CD14-positive monocyte (primary cell): ENCODE data around the gene EPHA10. TPM values are rescaled to one million over a fixed set of nuclear protein-coding genes. Genes with fewer than 3 reads are reported as not detected.
A peak's percentile ranks its signal among the peaks of the same experiment; 100 is the strongest.

Source experiments
- DNase-seq, 3 donors: peaks; one replicate each; pipeline ENCODE4 v3.0.0-alpha.2; 2011 to 2022
- H2AFZ ChIP-seq: 2 replicates; pipeline ENCODE4 v1.6.0; 2012; ENCODE audit warnings: mild to moderate bottlenecking, low read depth, low read length, inconsistent platforms; ENCODE audit not compliant: insufficient read depth, poor library complexity, severe bottlenecking
- H3K27ac ChIP-seq, 2 donors: 1 replicate in 1 of 2; 2 replicates in 1 of 2; pipeline ENCODE4 v1.5.1; 2012 to 2013; ENCODE audit warnings: low read length in 2 of 2, control low read depth in 1 of 2, inconsistent platforms in 1 of 2, low read depth in 1 of 2, mild to moderate bottlenecking in 1 of 2
- H3K27me3 ChIP-seq, 2 donors: one replicate each; pipeline versions ENCODE4 v1.6.0 to v1.6.1; 2011 to 2013; ENCODE audit warnings: low read length in 2 of 2; ENCODE audit not compliant: control insufficient read depth in 2 of 2, insufficient read depth in 2 of 2
- H3K36me3 ChIP-seq, 2 donors: replicated peaks in 1 of 2; 1 replicate in 1 of 2; 2 replicates in 1 of 2; pipeline versions ENCODE4 v1.5.1 to v1.6.1; 2012 to 2013; ENCODE audit warnings: low read length in 2 of 2, control low read depth in 1 of 2, inconsistent platforms in 1 of 2, mild to moderate bottlenecking in 1 of 2; ENCODE audit not compliant: insufficient read depth in 2 of 2, control insufficient read depth in 1 of 2
- H3K4me1 ChIP-seq, 2 donors: 1 replicate in 1 of 2; 2 replicates in 1 of 2; pipeline versions ENCODE4 v1.5.1 to v1.6.1; 2012 to 2013; ENCODE audit warnings: low read length in 2 of 2, control low read depth in 1 of 2, inconsistent platforms in 1 of 2, mild to moderate bottlenecking in 1 of 2, moderate library complexity in 1 of 2; ENCODE audit not compliant: insufficient read depth in 2 of 2, control insufficient read depth in 1 of 2
- H3K4me2 ChIP-seq: replicated peaks from 2 replicates; pipeline ENCODE3; 2012; ENCODE audit warnings: low read length, moderate library complexity, mild to moderate bottlenecking; ENCODE audit not compliant: poor library complexity, severe bottlenecking; ENCODE audit errors: extremely low read depth
- H3K4me3 ChIP-seq, 3 experiments: fragments of 200-600 bp in 1 of 3; sonication (generic) in 1 of 3; replicated peaks in 1 of 3; 1 replicate in 2 of 3; 2 replicates in 1 of 3; pipeline ENCODE4 v1.5.1; 2011 to 2013; ENCODE audit warnings: low read length in 3 of 3, mild to moderate bottlenecking in 3 of 3, control low read depth in 2 of 3, low read depth in 2 of 3, inconsistent platforms in 1 of 3, moderate library complexity in 1 of 3
- H3K79me2 ChIP-seq: 2 replicates; pipeline ENCODE4 v1.6.0; 2012; ENCODE audit warnings: mild to moderate bottlenecking, control low read depth, inconsistent platforms, low read length, moderate library complexity; ENCODE audit not compliant: insufficient read depth
- H3K9ac ChIP-seq: 2 replicates; pipeline ENCODE4 v1.6.0; 2017; ENCODE audit warnings: low read length, mild to moderate bottlenecking; ENCODE audit not compliant: insufficient read depth, poor library complexity, severe bottlenecking
- H3K9me3 ChIP-seq, 2 donors: replicated peaks in 1 of 2; 1 replicate in 1 of 2; 2 replicates in 1 of 2; pipeline versions ENCODE4 v1.5.1 to v1.6.1; 2012 to 2013; ENCODE audit warnings: low read length in 2 of 2, control low read depth in 1 of 2; ENCODE audit not compliant: control insufficient read depth in 1 of 2, insufficient read depth in 1 of 2
- H4K20me1 ChIP-seq: 2 replicates; pipeline ENCODE4 v1.6.0; 2012; ENCODE audit warnings: mild to moderate bottlenecking, low read length, control low read depth, moderate library complexity; ENCODE audit not compliant: insufficient read depth
- H3K27ac Mint-ChIP-seq, 7 donors: one replicate each; pipeline ENCODE4 v1.8.0; 2020; ENCODE audit warnings: mild to moderate bottlenecking in 7 of 7, mixed read lengths in 7 of 7, moderate library complexity in 6 of 7, inconsistent platforms in 2 of 7
- H3K27me3 Mint-ChIP-seq, 3 donors: one replicate each; pipeline ENCODE4 v1.8.0; 2021 to 2022; ENCODE audit warnings: low read depth in 3 of 3, mild to moderate bottlenecking in 3 of 3, mixed read lengths in 3 of 3, moderate library complexity in 3 of 3, inconsistent platforms in 1 of 3
- H3K36me3 Mint-ChIP-seq, 2 donors: one replicate each; pipeline ENCODE4 v1.8.0; 2020; ENCODE audit warnings: mixed read lengths in 2 of 2, inconsistent platforms in 1 of 2, mild to moderate bottlenecking in 1 of 2
- H3K4me1 Mint-ChIP-seq: one replicate; pipeline ENCODE4 v1.8.0; 2020; ENCODE audit warnings: mild to moderate bottlenecking, mixed read lengths
- H3K4me3 Mint-ChIP-seq, 2 donors: one replicate each; pipeline ENCODE4 v1.8.0; 2020; ENCODE audit warnings: mild to moderate bottlenecking in 2 of 2, mixed read lengths in 2 of 2, moderate library complexity in 1 of 2
- H3K9me3 Mint-ChIP-seq, 7 donors: one replicate each; pipeline ENCODE4 v1.8.0; 2020 to 2022; ENCODE audit warnings: mixed read lengths in 7 of 7, mild to moderate bottlenecking in 6 of 7, moderate library complexity in 6 of 7, inconsistent platforms in 2 of 7
- WGBS: methylation state at CpG from one replicate; pipeline ENCODE4 v1.1.5; 2013; ENCODE audit warnings: missing lambda C conversion rate; ENCODE audit not compliant: insufficient coverage; 5-methylcytosine and 5-hydroxymethylcytosine counted together
- intact Hi-C, 2 donors: fragments of 100-400 bp; cut with micrococcal nuclease; formaldehyde crosslinking; loops; one replicate each; pipeline versions ENCODE4 v1.15.0 to v1.15.1; 2023
- polyA plus RNA-seq, 3 donors: library from polyadenylated mRNA; depleted of rRNA in 1 of 3; unstranded in 2 of 3; stranded (reverse) in 1 of 3; fragments of 300-500 nt in 2 of 3; fragments of >200 nt in 1 of 3; fragmentation: Illumina TruSeq in 2 of 3; gene quantifications; 1 replicate in 2 of 3; 2 replicates in 1 of 3; pipeline ENCODE4 v1.2.3, GENCODE V29; 2012 to 2021
- TF ChIP-seq, protein P1 (sequence below): fragments of 200-600 bp; IDR thresholded peaks from one replicate; pipeline ENCODE4 v1.8.0; 2022; ENCODE audit warnings: antibody characterized with exemption, mild to moderate bottlenecking

The EPHA10 gene
- polyA plus RNA-seq, 3 donors = not detected

DNA sequence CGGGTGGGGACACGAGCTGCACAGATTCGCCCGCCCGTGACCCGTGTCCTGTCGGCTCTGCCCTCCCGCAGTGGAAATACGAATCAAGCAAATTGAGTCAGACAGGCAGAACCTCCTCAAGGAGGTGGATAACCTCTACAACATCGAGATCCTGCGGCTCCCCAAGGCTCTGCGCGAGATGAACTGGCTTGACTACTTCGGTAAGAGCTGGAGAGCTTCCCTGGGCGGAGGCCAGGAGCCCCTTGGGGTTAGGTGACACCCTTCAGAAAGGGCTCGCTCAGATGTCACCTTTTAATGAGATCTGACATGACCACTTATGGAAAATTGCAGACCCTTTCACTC is 72.1 kb downstream of the EPHA10 start:
- Mint-ChIP-seq H3K9me3 (no peaks in the 10 kb centered on the region), H3K36me3 (peaks cover 17 to 30% of the 10 kb centered on the region in 2 donors), H3K27ac (peak overlapping the region in 4 of 7 donors; percentile 56 to 91 (median 76)), H3K27me3 (peaks cover 0 to 1% (median 0%) of the 10 kb centered on the region in 3 donors), H3K4me3 (peak overlapping the region; percentile 91 to 93), H3K4me1 (peaks cover 25% of the 10 kb centered on the region)
- H3K79me2 ChIP-seq = peaks cover 84% of the 10 kb centered on the region
- TF ChIP-seq, protein P1, sequence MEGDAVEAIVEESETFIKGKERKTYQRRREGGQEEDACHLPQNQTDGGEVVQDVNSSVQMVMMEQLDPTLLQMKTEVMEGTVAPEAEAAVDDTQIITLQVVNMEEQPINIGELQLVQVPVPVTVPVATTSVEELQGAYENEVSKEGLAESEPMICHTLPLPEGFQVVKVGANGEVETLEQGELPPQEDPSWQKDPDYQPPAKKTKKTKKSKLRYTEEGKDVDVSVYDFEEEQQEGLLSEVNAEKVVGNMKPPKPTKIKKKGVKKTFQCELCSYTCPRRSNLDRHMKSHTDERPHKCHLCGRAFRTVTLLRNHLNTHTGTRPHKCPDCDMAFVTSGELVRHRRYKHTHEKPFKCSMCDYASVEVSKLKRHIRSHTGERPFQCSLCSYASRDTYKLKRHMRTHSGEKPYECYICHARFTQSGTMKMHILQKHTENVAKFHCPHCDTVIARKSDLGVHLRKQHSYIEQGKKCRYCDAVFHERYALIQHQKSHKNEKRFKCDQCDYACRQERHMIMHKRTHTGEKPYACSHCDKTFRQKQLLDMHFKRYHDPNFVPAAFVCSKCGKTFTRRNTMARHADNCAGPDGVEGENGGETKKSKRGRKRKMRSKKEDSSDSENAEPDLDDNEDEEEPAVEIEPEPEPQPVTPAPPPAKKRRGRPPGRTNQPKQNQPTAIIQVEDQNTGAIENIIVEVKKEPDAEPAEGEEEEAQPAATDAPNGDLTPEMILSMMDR = no peak
- intact Hi-C loops = loop anchor here (2.0 to 10.0 kb wide), 8 partner anchors 98 to 322 kb away; partner anchors contain the start of genes C1orf122 (in 2 of the 2), UTP11 (in 2 of the 2), YRDC (in 2 of the 2) and GNL2 (in 1 of the 2)
- H4K20me1 ChIP-seq = peaks cover 9% of the 10 kb centered on the region
- H3K4me2 ChIP-seq = peak overlapping the region; percentile 100
- H2AFZ ChIP-seq = peak overlapping the region; percentile 100
- no peak for DNase-seq
- H3K9ac ChIP-seq = peak overlapping the region; percentile 73
- 0% methylated on average over 13 of the region's 16 CpGs for whole genome bisulfite sequencing
- no peaks in the 10 kb centered on the region for H3K27me3 ChIP-seq
- H3K4me3 ChIP-seq = peak overlapping the region; percentile 67 to 99 (median 87)
- peaks cover 29% of the 10 kb centered on the region in 2 donors for H3K4me1 ChIP-seq
- peaks cover 21 to 27% of the 10 kb centered on the region in 2 donors for H3K36me3 ChIP-seq
- peak overlapping the region in 1 of 2 donors; percentile 72 for H3K27ac ChIP-seq
- no peaks in the 10 kb centered on the region for H3K9me3 ChIP-seq

DNA sequence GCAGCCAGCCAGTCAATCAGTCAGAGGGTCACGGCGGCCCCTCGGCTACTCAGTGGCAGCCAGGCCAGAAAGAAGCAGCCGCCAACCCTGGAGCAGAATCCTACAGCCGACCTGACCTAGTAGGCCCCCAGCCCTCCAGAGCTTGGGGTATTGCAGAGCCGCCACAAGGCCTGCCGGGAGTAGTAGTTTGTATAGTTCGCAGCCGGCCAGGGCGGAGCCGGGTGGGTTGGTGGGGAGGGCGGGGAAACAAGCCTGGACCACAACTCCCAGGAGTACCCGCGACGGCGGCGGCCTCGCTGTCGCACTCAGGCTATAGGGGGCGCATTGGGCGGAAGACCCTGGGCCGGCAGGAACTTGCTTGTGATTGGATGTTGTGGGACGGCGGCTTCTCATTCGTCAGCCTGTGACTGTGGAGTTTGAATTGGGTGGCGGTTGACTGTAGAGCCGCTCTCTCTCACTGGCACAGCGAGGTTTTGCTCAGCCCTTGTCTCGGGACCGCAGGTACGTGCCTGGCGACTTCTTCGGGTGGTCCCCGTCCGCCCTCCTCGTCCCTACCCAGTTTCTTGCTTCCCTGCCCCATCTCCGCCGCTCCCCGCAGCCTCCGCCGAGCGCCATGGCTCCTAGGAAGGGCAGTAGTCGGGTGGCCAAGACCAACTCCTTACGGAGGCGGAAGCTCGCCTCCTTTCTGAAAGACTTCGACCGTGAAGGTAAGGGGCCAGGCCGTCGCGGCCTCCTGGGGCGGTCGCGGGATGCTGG is 72.7 kb downstream of the EPHA10 start, which contains the start of gene CDCA8:
CDCA8 (plus strand) TSS at position 439 of the 756 bp plus-strand sequence; CDS start at position 614, 175 bp downstream.
- H3K9ac ChIP-seq = peak within 1 kb of the TSS; percentile 73
- peaks cover 19 to 21% of the 10 kb centered on the region in 2 donors for H3K36me3 ChIP-seq
- Mint-ChIP-seq H3K27me3 (peaks cover 0 to 1% (median 0%) of the 10 kb centered on the region in 3 donors), H3K36me3 (peaks cover 14 to 26% of the 10 kb centered on the region in 2 donors), H3K4me3 (peak within 1 kb of the TSS; percentile 91 to 95), H3K9me3 (no peaks in the 10 kb centered on the region), H3K27ac (peak within 1 kb of the TSS; percentile 73 to 93 (median 88)), H3K4me1 (peaks cover 25% of the 10 kb centered on the region)
- H4K20me1 ChIP-seq = peaks cover 9% of the 10 kb centered on the region
- peak; percentile 94 to 97 (median 95) for DNase-seq
- H3K9me3 ChIP-seq = no peaks in the 10 kb centered on the region
- peak within 1 kb of the TSS; percentile 53 to 72 for H3K27ac ChIP-seq
- H3K4me3 ChIP-seq = peak within 1 kb of the TSS; percentile 67 to 99 (median 87)
- under 1% methylated on average over 51 of the region's 54 CpGs for WGBS
- H3K4me2 ChIP-seq = peak within 1 kb of the TSS; percentile 100
- TF ChIP-seq, protein P1 = peak; percentile 25
- peaks cover 78% of the 10 kb centered on the region for H3K79me2 ChIP-seq
- peaks cover 29% of the 10 kb centered on the region in 2 donors for H3K4me1 ChIP-seq
- intact Hi-C loops = loop anchor here (2.0 to 10.0 kb wide), 8 partner anchors 97 to 323 kb away; partner anchors contain the start of genes C1orf122 (in 2 of the 2), UTP11 (in 2 of the 2), YRDC (in 2 of the 2) and GNL2 (in 1 of the 2)
- H3K27me3 ChIP-seq = no peaks in the 10 kb centered on the region
- H2AFZ ChIP-seq = peak within 1 kb of the TSS; percentile 100
